ENCODE data around the gene LGALS3.

DNA sequence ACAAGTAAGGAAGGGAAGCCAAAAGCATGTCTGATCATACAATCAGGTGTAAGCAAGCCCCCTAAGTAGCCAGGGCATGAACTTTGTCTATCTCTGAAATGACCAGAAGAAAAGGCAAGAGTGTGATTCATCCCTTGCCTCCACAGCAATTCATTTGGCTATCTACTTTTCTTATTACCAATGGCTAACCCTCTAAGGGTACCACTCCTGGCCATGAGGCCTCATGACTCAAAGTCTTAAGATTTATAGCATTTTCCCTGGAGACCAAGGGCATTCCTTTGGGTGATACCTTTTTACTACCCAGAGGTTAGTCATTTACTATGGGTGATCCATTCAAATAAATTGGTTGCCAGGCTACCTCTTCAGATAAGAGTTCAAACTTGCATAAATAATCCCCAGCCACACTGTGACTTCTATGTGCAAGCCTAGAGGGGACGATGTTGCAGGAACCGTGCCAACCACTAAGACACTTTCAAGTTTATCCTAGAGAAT lies 1.5 kb upstream of the LGALS3 start:
- TF ChIP-seq EZH2 (IDR thresholded peaks at IDR 0.05) (no peak), FOXP2 (optimal IDR thresholded peaks at IDR 0.05; ENCODE audit: control extremely low read depth, extremely low read length, insufficient read depth) (no peak)

Data from SK-N-MC (cell line).